SK-N-SH treated with all-trans-retinoic acid at 6 μM for 48 hours (cell line): ENCODE measurements around the gene PDGFC.

Source experiments
- ATAC-seq: fragments of 200-7000 bp; cut with Tn5 transposase; 3 replicates; pipeline ENCODE4 v1.9.1; 2020; ENCODE audit warnings: mild to moderate bottlenecking, moderate library complexity
- ARNTL ChIP-seq: fragments of 450-650 bp; formaldehyde crosslinking; IDR thresholded peaks from 2 replicates; pipeline ENCODE4 v1.5.0; 2020; ENCODE audit warnings: low read depth, mild to moderate bottlenecking, moderate library complexity, borderline replicate concordance
- BACH2 ChIP-seq: fragments of 250-450 bp; sonication (Bioruptor Pico); IDR thresholded peaks from 2 replicates; pipeline ENCODE4 v1.9.0; 2021; ENCODE audit warnings: mild to moderate bottlenecking, borderline replicate concordance
- CSDC2 ChIP-seq: fragments of 250-450 bp; sonication (Bioruptor Pico); IDR thresholded peaks from 2 replicates; pipeline ENCODE4 v1.5.0; 2020; ENCODE audit warnings: mild to moderate bottlenecking, moderate library complexity
- ESRRG ChIP-seq: fragments of 250-450 bp; sonication (Bioruptor Pico); IDR thresholded peaks from 2 replicates; pipeline ENCODE4 v1.6.1; 2021; ENCODE audit warnings: mild to moderate bottlenecking
- GLIS3 ChIP-seq: fragments of 250-450 bp; sonication (Bioruptor Pico); IDR thresholded peaks from 2 replicates; pipeline ENCODE4 v1.5.0; 2020; ENCODE audit warnings: mild to moderate bottlenecking, moderate library complexity
- ISL1 ChIP-seq: fragments of 250-450 bp; sonication (Bioruptor Pico); IDR thresholded peaks from 2 replicates; pipeline ENCODE4 v2.1.2; 2022; ENCODE audit warnings: mild to moderate bottlenecking, moderate library complexity
- OSR1 ChIP-seq: fragments of 250-450 bp; sonication (Bioruptor Pico); IDR thresholded peaks from 2 replicates; pipeline ENCODE4 v1.8.0; 2022; ENCODE audit warnings: moderate library complexity, mild to moderate bottlenecking, inconsistent platforms
- PPARA ChIP-seq: fragments of 250-450 bp; sonication (Bioruptor Pico); IDR thresholded peaks from 2 replicates; pipeline ENCODE4 v1.5.0; 2020; ENCODE audit warnings: mild to moderate bottlenecking, borderline replicate concordance
- RARB ChIP-seq: fragments of 250-450 bp; sonication (Bioruptor Pico); IDR thresholded peaks from 2 replicates; pipeline ENCODE4 v1.8.0; 2021; ENCODE audit warnings: mild to moderate bottlenecking, moderate library complexity
- TCF4 ChIP-seq: fragments of 250-450 bp; sonication (Bioruptor Pico); IDR thresholded peaks from 2 replicates; pipeline ENCODE4 v1.8.0; 2021; ENCODE audit warnings: mild to moderate bottlenecking, moderate library complexity, borderline replicate concordance
- TOX ChIP-seq: fragments of 250-450 bp; sonication (Bioruptor Pico); IDR thresholded peaks from 2 replicates; pipeline ENCODE4 v1.8.0; 2021; ENCODE audit warnings: mild to moderate bottlenecking, moderate library complexity, borderline replicate concordance
- ZC3H10 ChIP-seq: fragments of 250-450 bp; sonication (Bioruptor Pico); IDR thresholded peaks from 2 replicates; pipeline ENCODE4 v1.5.1; 2021; ENCODE audit warnings: mild to moderate bottlenecking, moderate library complexity
- ZFP3 ChIP-seq: fragments of 250-450 bp; sonication (Bioruptor Pico); IDR thresholded peaks from 2 replicates; pipeline ENCODE4 v1.5.0; 2020; ENCODE audit warnings: mild to moderate bottlenecking, moderate library complexity
- ZFP30 ChIP-seq: fragments of 450-650 bp; formaldehyde crosslinking; IDR thresholded peaks from 2 replicates; pipeline ENCODE4 v1.5.0; 2022; ENCODE audit warnings: mild to moderate bottlenecking, moderate library complexity
- ZNF565 ChIP-seq: fragments of 450-650 bp; formaldehyde crosslinking; conservative IDR thresholded peaks from 2 replicates; pipeline ENCODE4 v1.5.0; 2020; ENCODE audit warnings: low read depth, mild to moderate bottlenecking, moderate library complexity
- ZNF8 ChIP-seq: fragments of 450-650 bp; formaldehyde crosslinking; IDR thresholded peaks from 2 replicates; pipeline ENCODE4 v1.5.0; 2020; ENCODE audit warnings: mild to moderate bottlenecking, moderate library complexity
- TF ChIP-seq, protein P1 (sequence below): fragments of 250-450 bp; sonication (Bioruptor Pico); IDR thresholded peaks from 2 replicates; pipeline ENCODE4 v1.5.1; 2021; ENCODE audit warnings: mild to moderate bottlenecking, moderate library complexity
- TF ChIP-seq, protein P2 (sequence below): fragments of 250-450 bp; sonication (Bioruptor Pico); IDR thresholded peaks from 2 replicates; pipeline ENCODE4 v1.5.0; 2020; ENCODE audit warnings: mild to moderate bottlenecking, moderate library complexity
- TF ChIP-seq, protein P3 (sequence below): fragments of 250-450 bp; sonication (Bioruptor Pico); IDR thresholded peaks from 2 replicates; pipeline ENCODE4 v1.5.1; 2020; ENCODE audit warnings: low read depth, mild to moderate bottlenecking, moderate library complexity
- TF ChIP-seq, protein P4 (sequence below): fragments of 250-450 bp; sonication (Bioruptor Pico); IDR thresholded peaks from 2 replicates; pipeline ENCODE4 v1.8.0; 2021; ENCODE audit warnings: low read depth, mild to moderate bottlenecking, moderate library complexity, borderline replicate concordance

Gene PDGFC

DNA sequence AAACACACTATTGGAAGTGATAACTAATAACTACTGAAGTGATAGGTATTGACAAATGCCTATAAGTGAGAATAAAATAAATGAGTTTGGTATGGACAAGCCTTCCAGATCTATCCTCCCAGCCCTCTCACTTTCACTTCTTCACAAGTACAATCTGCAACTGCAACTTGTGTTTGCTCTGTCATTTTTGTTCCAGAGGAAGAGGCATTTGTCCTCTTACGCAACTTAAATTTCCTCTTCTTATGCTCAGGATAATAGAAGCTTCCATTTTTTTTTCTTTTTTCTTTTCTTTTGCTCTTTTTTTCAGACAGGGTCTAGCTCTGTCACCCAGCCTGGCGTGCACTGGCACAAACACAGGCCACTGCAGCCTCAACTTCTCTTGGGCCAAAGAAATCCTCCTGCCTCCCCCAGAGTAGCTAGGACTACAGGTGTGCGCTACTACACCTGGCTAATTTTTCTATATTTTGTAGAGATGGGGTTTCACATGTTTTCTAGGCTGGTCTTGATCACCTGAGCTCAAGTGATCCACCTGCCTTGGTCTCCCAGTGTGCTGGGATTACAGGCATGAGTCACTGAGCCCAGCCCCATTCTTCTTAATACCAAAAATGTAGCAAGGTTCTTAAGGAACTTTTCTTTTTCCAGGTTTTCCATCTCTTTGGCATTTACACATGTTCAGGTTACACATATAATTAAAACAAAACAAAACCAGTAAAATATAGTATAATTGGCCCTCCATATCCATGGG is 73.1 kb downstream of the PDGFC start:
- TF ChIP-seq ZNF8 (CRISPR knock-in tag), result no peak
- TF ChIP-seq ZFP30 (CRISPR knock-in tag), result no peak
- no peak for TF ChIP-seq BACH2
- TF ChIP-seq, protein P1, sequence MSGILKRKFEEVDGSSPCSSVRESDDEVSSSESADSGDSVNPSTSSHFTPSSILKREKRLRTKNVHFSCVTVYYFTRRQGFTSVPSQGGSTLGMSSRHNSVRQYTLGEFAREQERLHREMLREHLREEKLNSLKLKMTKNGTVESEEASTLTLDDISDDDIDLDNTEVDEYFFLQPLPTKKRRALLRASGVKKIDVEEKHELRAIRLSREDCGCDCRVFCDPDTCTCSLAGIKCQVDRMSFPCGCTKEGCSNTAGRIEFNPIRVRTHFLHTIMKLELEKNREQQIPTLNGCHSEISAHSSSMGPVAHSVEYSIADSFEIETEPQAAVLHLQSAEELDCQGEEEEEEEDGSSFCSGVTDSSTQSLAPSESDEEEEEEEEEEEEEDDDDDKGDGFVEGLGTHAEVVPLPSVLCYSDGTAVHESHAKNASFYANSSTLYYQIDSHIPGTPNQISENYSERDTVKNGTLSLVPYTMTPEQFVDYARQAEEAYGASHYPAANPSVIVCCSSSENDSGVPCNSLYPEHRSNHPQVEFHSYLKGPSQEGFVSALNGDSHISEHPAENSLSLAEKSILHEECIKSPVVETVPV, result no peak
- no peak for TF ChIP-seq ZNF565 (CRISPR knock-in tag)
- no peak for TF ChIP-seq TCF4 (CRISPR knock-in tag)
- TF ChIP-seq ZC3H10 (CRISPR knock-in tag), result no peak
- TF ChIP-seq, protein P2, sequence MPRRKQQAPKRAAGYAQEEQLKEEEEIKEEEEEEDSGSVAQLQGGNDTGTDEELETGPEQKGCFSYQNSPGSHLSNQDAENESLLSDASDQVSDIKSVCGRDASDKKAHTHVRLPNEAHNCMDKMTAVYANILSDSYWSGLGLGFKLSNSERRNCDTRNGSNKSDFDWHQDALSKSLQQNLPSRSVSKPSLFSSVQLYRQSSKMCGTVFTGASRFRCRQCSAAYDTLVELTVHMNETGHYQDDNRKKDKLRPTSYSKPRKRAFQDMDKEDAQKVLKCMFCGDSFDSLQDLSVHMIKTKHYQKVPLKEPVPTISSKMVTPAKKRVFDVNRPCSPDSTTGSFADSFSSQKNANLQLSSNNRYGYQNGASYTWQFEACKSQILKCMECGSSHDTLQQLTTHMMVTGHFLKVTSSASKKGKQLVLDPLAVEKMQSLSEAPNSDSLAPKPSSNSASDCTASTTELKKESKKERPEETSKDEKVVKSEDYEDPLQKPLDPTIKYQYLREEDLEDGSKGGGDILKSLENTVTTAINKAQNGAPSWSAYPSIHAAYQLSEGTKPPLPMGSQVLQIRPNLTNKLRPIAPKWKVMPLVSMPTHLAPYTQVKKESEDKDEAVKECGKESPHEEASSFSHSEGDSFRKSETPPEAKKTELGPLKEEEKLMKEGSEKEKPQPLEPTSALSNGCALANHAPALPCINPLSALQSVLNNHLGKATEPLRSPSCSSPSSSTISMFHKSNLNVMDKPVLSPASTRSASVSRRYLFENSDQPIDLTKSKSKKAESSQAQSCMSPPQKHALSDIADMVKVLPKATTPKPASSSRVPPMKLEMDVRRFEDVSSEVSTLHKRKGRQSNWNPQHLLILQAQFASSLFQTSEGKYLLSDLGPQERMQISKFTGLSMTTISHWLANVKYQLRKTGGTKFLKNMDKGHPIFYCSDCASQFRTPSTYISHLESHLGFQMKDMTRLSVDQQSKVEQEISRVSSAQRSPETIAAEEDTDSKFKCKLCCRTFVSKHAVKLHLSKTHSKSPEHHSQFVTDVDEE, result no peak
- TF ChIP-seq CSDC2 (CRISPR knock-in tag), result no peak
- TF ChIP-seq, protein P3, sequence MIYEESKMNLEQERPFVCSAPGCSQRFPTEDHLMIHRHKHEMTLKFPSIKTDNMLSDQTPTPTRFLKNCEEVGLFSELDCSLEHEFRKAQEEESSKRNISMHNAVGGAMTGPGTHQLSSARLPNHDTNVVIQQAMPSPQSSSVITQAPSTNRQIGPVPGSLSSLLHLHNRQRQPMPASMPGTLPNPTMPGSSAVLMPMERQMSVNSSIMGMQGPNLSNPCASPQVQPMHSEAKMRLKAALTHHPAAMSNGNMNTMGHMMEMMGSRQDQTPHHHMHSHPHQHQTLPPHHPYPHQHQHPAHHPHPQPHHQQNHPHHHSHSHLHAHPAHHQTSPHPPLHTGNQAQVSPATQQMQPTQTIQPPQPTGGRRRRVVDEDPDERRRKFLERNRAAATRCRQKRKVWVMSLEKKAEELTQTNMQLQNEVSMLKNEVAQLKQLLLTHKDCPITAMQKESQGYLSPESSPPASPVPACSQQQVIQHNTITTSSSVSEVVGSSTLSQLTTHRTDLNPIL (CRISPR knock-in tag), result no peak
- TF ChIP-seq ESRRG (CRISPR knock-in tag), result no peak
- no peak for TF ChIP-seq TOX
- no peak for TF ChIP-seq ZFP3 (CRISPR knock-in tag)
- TF ChIP-seq ARNTL (CRISPR knock-in tag), result no peak
- no peak for TF ChIP-seq OSR1 (CRISPR knock-in tag)
- TF ChIP-seq GLIS3 (CRISPR knock-in tag), result no peak
- no peak for TF ChIP-seq PPARA (CRISPR knock-in tag)
- TF ChIP-seq, all 23 proteins: peak for 0
- no peak for ATAC-seq

DNA sequence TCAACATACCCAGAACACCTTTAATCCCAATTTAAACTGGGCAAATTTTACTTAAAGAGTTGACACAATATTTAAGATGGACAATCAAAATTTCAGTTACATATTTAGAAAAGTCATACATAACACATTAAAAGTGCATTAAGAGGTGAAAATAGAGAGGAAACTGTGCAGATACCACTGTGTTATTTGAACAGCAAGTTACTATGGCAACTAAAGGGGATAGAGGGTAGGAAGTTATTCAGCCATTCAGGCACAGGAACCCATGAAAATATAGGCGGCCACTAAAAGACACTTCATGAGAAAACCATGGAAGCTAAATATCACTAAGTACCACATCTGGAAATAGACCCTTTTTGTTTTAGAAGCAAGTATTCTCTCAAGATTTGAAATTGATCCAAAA is 75.1 kb downstream of the PDGFC start:
- TF ChIP-seq TOX, result no peak
- no peak for TF ChIP-seq ZNF565 (CRISPR knock-in tag)
- TF ChIP-seq, protein P4, sequence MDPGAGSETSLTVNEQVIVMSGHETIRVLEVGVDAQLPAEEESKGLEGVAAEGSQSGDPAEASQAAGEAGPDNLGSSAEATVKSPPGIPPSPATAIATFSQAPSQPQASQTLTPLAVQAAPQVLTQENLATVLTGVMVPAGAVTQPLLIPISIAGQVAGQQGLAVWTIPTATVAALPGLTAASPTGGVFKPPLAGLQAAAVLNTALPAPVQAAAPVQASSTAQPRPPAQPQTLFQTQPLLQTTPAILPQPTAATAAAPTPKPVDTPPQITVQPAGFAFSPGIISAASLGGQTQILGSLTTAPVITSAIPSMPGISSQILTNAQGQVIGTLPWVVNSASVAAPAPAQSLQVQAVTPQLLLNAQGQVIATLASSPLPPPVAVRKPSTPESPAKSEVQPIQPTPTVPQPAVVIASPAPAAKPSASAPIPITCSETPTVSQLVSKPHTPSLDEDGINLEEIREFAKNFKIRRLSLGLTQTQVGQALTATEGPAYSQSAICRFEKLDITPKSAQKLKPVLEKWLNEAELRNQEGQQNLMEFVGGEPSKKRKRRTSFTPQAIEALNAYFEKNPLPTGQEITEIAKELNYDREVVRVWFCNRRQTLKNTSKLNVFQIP (CRISPR knock-in tag), result no peak
- TF ChIP-seq TCF4 (CRISPR knock-in tag), result no peak
- TF ChIP-seq RARB (CRISPR knock-in tag), result no peak
- TF ChIP-seq ESRRG (CRISPR knock-in tag), result no peak
- TF ChIP-seq CSDC2 (CRISPR knock-in tag), result no peak
- no peak for TF ChIP-seq BACH2
- no peak for TF ChIP-seq OSR1 (CRISPR knock-in tag)
- no peak for TF ChIP-seq ISL1
- no peak for TF ChIP-seq ZFP3 (CRISPR knock-in tag)
- no peak for TF ChIP-seq ARNTL (CRISPR knock-in tag)
- TF ChIP-seq, protein P1, result no peak
- ATAC-seq, result no peak

DNA sequence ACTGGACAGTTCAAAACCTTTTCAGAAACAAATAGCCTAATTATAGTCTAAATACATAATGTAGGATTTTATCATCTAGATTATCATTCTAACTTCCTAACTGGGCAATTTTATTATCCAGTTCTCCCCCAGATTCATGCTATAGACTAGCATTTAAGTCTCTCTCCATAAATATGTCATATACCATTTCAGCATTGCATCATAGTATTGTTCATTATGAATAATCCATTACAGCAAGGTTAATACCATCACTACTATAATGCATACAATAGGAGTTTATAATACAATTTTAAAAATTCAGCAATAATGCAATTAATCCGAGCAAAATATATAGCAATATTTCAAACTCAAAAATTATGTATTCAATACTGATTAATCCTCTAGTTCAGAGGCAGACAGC is 77.4 kb downstream of the PDGFC start:
- ATAC-seq, result no peak
- TF ChIP-seq ZFP30 (CRISPR knock-in tag) (no peak), GLIS3 (CRISPR knock-in tag) (no peak), ZC3H10 (CRISPR knock-in tag) (no peak), OSR1 (CRISPR knock-in tag) (no peak), RARB (CRISPR knock-in tag) (no peak)
